Activated CD4-positive, alpha-beta memory T cell treated with anti-CD3 and anti-CD28 coated beads, Interleukin-2, amount 10 ng/mL, durations not matched to agents 7 days and 5 days (primary cell): ENCODE results near the gene TMED8. TPM values are rescaled to one million over a fixed set of nuclear protein-coding genes. Genes with fewer than 3 reads are reported as not detected.
"Not testable (repeated sequence)": the region's sequence is repeated elsewhere in the genome, so short reads cannot be mapped to it uniquely, and the experiment has no call there.

Experiments used
- CTCF ChIA-PET: fragments of 350-600 bp; sonication (Branson Sonifier 250); formaldehyde crosslinking; loops from one replicate; lab custom pipeline; 2021; ENCODE audit warnings: antibody characterized with exemption, inconsistent platforms; lab: Charles Lee
- POLR2A ChIA-PET: fragments of 350-600 bp; sonication (Branson Sonifier 250); formaldehyde crosslinking; loops from one replicate; lab custom pipeline; 2021; ENCODE audit warnings: antibody characterized with exemption; lab: Charles Lee
- DNase-seq: peaks from one replicate; pipeline ENCODE4 v3.0.0-alpha.2; 2020
- H3K27ac Mint-ChIP-seq: one replicate; pipeline ENCODE4 v1.8.0; 2021; ENCODE audit warnings: mild to moderate bottlenecking, mixed read lengths
- H3K27me3 Mint-ChIP-seq: one replicate; pipeline ENCODE4 v1.8.0; 2021; ENCODE audit warnings: mixed read lengths
- H3K36me3 Mint-ChIP-seq: one replicate; pipeline ENCODE4 v1.8.0; 2021; ENCODE audit warnings: low read depth, mixed read lengths
- H3K4me1 Mint-ChIP-seq: one replicate; pipeline ENCODE4 v1.8.0; 2021; ENCODE audit warnings: mixed read lengths
- H3K4me3 Mint-ChIP-seq: one replicate; pipeline ENCODE4 v1.8.0; 2021; ENCODE audit warnings: mild to moderate bottlenecking, mixed read lengths
- H3K9me3 Mint-ChIP-seq: one replicate; pipeline ENCODE4 v1.8.0; 2021; ENCODE audit warnings: mixed read lengths
- total RNA-seq, 2 experiments: library from RNA; stranded (reverse); gene quantifications; one replicate each; pipeline ENCODE4 v1.2.3, GENCODE V29; 2021

TMED8 gene
- total RNA-seq, 2 experiments from 2014 or later: 21.2 to 22.2 TPM

DNA sequence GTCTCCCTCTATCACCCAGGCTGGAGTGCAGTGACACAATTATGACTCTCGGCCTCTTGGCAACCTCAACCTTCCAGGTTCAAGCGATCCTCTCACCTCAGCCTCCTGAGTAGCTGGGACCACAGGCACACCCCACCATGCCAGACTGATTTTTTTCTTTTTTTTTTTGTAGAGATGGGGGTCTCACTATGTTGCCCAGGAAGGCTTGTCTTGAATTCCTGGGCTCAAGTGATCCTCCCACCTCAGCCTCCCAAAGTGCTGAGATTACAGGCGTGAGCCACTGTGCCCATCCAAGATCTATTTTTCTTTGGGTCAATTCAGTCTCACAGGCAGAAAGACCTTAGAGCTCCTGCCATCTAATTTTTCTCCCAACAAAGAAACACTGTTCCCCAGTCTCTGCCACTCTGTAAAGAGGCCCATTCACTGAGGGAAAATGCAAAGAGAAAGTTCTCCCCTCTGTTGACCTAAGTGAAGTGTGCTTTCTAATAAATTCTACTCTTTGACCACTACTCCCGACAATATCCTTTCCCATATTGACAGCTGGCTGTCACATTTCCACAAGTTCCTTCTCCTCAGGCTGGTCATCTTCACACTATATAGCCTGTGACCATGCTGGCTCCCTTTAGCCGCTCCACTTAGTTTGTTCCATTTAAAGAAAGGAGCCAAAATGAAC is 23.3 kb downstream of the TMED8 start:
- Mint-ChIP-seq H3K27ac (no peak overlapping the region), H3K4me3 (no peak overlapping the region), H3K9me3 (no peaks in the 10 kb centered on the region), H3K4me1 (no peaks in the 10 kb centered on the region), H3K27me3 (no peaks in the 10 kb centered on the region), H3K36me3 (peaks cover 13% of the 10 kb centered on the region)
- POLR2A ChIA-PET: no interaction called here
- no peak for DNase-seq
- CTCF ChIA-PET: interaction anchor here (0.8 kb wide), 1 partner anchor 23 kb away, joined by 3 read pairs; the partner anchor contains the start of genes SAMD15 and TMED8

DNA sequence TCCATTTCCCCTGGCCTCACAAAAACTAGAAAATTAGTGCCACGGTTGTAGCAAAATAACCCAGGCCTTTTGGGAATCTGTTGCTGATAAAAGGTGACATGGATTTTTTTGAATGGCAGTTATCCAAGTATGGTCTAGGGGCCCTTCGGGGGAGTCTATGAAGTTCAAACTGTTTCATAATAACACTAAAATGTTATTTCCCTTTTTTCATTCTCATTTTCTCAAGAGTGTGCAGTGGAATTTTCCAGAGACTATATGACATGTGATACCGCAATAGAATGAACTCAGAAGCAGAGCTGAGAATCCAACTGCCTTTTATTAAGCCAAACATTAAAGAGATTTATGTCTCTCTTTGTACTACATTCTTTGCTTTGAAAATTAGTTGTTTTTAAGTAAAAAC is 29.1 kb downstream of the TMED8 start:
- Mint-ChIP-seq H3K27me3 (no peaks in the 10 kb centered on the region), H3K36me3 (peaks cover 19% of the 10 kb centered on the region), H3K4me3 (no peak overlapping the region), H3K9me3 (no peaks in the 10 kb centered on the region), H3K4me1 (no peaks in the 10 kb centered on the region), H3K27ac (no peak overlapping the region)
- POLR2A ChIA-PET: no interaction called here
- DNase-seq: no peak
- CTCF ChIA-PET: no interaction called here

DNA sequence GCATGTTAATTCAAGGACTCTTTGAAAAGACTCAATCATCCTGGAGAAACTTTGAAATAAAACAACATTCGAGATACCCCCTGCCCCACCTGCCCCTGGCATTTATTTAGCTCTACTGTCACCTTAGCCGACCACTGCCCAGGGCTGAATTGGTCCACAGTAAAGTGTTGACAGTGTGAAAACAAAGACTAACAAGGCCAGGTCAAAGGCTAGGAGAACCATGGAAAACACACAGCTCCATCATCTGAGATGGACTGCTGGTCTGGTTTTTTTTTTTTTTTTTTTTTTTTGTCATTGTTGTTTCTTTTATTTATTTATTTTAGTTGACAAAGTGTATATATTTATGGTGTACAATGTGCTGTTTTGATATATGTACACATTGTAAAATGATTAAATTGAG is 30.4 kb downstream of the TMED8 start:
- ChIA-PET POLR2A (no interaction called here), CTCF (no interaction called here)
- Mint-ChIP-seq H3K36me3 (peaks cover 19% of the 10 kb centered on the region), H3K27me3 (no peaks in the 10 kb centered on the region), H3K4me3 (no peak overlapping the region), H3K4me1 (no peaks in the 10 kb centered on the region), H3K9me3 (no peaks in the 10 kb centered on the region), H3K27ac (no peak overlapping the region)
- DNase-seq: no peak

GRCh38 chr14:77344377-77344996 is 32.4 kb downstream of the TMED8 start:
- no peak for DNase-seq
- Mint-ChIP-seq H3K27ac (no peak overlapping the region), H3K36me3 (peaks cover 15% of the 10 kb centered on the region), H3K4me3 (no peak overlapping the region), H3K27me3 (no peaks in the 10 kb centered on the region), H3K4me1 (no peaks in the 10 kb centered on the region), H3K9me3 (no peaks in the 10 kb centered on the region)
- CTCF ChIA-PET: no interaction called here
- POLR2A ChIA-PET: interaction anchor here (0.6 to 1.2 kb wide), 2 partner anchors 12 to 38 kb away, joined by 3 read pairs; no protein-coding TSS in a partner anchor

DNA sequence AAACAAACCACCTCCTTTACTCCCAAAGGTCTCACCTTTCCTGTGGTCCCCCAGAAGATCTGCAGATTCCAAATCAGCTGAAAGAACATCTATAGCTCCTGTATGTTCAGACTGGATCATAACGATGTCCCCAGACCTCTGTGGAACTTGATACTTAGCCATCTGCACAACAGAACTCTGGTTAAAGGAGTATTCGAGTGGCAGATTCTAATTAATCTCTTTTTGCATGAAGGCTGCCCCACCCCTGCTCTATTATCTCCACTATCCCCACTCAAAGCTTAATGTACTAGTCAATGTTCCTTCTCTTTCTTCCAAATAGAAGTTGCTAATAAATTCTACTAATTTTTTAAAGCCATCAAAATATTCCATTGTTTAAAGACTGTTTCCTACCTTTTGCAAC is 33.2 kb downstream of the TMED8 start:
- peaks cover 6% of the 10 kb centered on the region for H3K4me1 Mint-ChIP-seq
- ChIA-PET POLR2A (interaction anchor here (0.6 kb wide), 1 partner anchor 39 kb away, joined by 3 read pairs; no protein-coding TSS in a partner anchor), CTCF (interaction anchor here (0.7 kb wide), 1 partner anchor 1242 kb away, joined by 3 read pairs; no protein-coding TSS in a partner anchor)
- H3K27me3 Mint-ChIP-seq: no peaks in the 10 kb centered on the region
- no peak for DNase-seq
- H3K36me3 Mint-ChIP-seq: peaks cover 18% of the 10 kb centered on the region
- no peak overlapping the region for H3K27ac Mint-ChIP-seq
- H3K9me3 Mint-ChIP-seq: no peaks in the 10 kb centered on the region
- H3K4me3 Mint-ChIP-seq: no peak overlapping the region

DNA sequence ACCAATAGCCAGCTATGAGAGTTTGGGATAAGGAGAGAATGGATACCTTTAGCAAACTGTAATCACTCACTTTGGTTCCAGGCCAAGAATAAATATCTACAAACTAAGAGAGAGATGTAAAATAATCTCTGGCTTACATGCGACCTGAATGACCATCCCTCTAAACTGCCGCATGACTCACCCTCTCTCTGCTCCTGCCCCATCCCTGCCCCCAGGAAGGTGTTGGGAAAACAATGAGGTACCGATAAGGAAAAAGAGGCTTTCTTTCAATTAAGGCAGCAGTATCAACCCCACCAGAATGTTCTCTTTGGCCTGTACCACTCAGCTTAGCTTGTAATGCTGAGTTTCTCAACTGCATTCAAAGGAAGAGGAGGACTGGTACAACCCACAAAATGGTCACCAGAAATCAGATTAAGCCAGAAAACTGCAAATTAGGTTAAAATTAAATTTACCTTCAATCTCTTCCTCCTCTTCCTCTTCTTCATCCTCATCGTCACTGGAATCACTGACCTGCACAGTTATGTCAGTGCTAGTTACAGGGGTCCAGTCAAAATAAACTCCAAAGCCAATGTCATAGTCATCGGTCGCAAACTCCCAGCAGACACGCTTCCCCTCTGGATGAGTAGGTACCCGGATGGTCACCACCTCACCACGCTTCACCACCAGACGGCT is 34.0 kb downstream of the TMED8 start:
- POLR2A ChIA-PET: no interaction called here
- Mint-ChIP-seq H3K9me3 (no peaks in the 10 kb centered on the region), H3K4me3 (no peak overlapping the region), H3K4me1 (peaks cover 6% of the 10 kb centered on the region), H3K27ac (no peak overlapping the region), H3K36me3 (peaks cover 18% of the 10 kb centered on the region), H3K27me3 (no peaks in the 10 kb centered on the region)
- no peak for DNase-seq
- CTCF ChIA-PET: no interaction called here

DNA sequence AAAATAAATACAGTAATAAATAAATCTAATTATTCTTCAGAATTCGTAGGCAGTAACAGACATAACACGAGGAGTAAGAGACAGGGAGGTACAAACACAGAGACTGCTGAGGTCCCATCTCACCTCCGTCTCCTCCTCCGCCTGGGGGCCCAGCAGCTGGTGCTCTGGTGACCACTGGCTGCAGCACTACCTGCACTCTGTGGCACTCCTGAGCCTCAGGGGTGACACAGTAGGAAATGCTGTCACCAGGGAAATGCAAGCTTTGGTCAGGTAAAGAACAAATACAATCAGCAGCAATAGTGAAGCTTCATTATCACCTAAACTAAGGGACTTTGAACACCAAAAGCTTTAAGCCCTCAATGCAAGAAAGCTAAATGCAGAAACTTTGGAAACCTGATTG is 36.5 kb downstream of the TMED8 start:
- Mint-ChIP-seq H3K27ac (no peak overlapping the region), H3K4me3 (no peak overlapping the region), H3K9me3 (no peaks in the 10 kb centered on the region), H3K27me3 (no peaks in the 10 kb centered on the region), H3K36me3 (peaks cover 18% of the 10 kb centered on the region), H3K4me1 (peaks cover 6% of the 10 kb centered on the region)
- ChIA-PET CTCF (no interaction called here), POLR2A (interaction anchor here (1.2 kb wide), 1 partner anchor 25 kb away, joined by 3 read pairs; no protein-coding TSS in a partner anchor)
- no peak for DNase-seq

- CTCF ChIA-PET: interaction anchor here (1.1 kb wide), 1 partner anchor 24 kb away, joined by 4 read pairs; no protein-coding TSS in a partner anchor
- peak overlapping the region; percentile 9 for H3K27ac Mint-ChIP-seq
- H3K9me3 Mint-ChIP-seq: no peaks in the 10 kb centered on the region
- peaks cover 6% of the 10 kb centered on the region for H3K4me1 Mint-ChIP-seq
- POLR2A ChIA-PET: no interaction called here
- H3K4me3 Mint-ChIP-seq: no peak overlapping the region
- H3K27me3 Mint-ChIP-seq: no peaks in the 10 kb centered on the region
- peaks cover 18% of the 10 kb centered on the region for H3K36me3 Mint-ChIP-seq
- no peak for DNase-seq
These were observed 37.5 kb downstream of the TMED8 start for GRCh38 chr14:77339407-77339806.

GRCh38 chr14:77338302-77338701 is 38.6 kb downstream of the TMED8 start:
- POLR2A ChIA-PET: no interaction called here
- Mint-ChIP-seq H3K27me3 (no peaks in the 10 kb centered on the region), H3K4me3 (no peak overlapping the region), H3K9me3 (no peaks in the 10 kb centered on the region), H3K4me1 (peaks cover 6% of the 10 kb centered on the region), H3K36me3 (peaks cover 15% of the 10 kb centered on the region), H3K27ac (no peak overlapping the region)
- no peak for DNase-seq
- CTCF ChIA-PET: no interaction called here

DNA sequence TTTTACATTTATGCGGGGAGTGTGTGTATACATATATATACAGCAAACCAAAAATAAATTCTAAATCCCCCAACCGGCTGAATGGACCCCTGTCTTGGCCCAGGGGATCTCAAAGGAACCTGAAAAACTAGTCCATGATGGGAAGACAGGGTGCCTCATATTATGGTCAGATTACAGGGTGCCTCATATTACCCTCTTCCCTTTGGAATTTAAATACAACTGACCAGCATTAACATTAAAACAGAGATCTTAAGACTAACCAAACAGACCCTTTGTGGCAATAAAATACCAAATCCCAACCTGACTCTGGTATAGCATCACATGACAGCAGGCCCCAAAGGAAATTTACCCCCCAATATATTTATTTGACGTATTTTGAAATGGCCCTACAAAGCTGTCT is 39.0 kb downstream of the TMED8 start:
- H3K9me3 Mint-ChIP-seq: no peaks in the 10 kb centered on the region
- H3K4me1 Mint-ChIP-seq: peaks cover 6% of the 10 kb centered on the region
- ChIA-PET CTCF (no interaction called here), POLR2A (no interaction called here)
- peaks cover 12% of the 10 kb centered on the region for H3K36me3 Mint-ChIP-seq
- H3K27ac Mint-ChIP-seq: no peak overlapping the region
- H3K4me3 Mint-ChIP-seq: no peak overlapping the region
- H3K27me3 Mint-ChIP-seq: no peaks in the 10 kb centered on the region
- DNase-seq: no peak

DNA sequence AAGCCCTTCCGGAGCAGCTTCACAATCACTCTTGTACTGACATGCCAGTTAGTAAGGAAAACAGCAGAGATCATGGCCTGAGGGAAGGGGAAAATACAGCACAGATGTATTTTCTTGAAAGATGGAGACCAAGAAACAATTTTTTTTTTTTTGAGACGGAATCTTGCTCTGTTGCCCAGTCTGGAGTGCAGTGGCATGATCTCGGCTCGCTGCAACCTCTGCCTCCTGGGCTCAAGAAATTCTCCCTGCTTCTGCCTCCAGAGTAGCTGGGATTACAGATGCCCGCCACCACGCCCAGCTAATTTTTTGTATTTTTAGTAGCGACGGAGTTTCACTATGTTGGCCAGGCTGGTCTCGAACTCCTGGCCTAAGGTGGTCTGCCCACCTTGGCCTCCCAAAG is 39.6 kb downstream of the TMED8 start:
- CTCF ChIA-PET, H3K27ac Mint-ChIP-seq, H3K27me3 Mint-ChIP-seq, DNase-seq, H3K4me3 Mint-ChIP-seq, H3K9me3 Mint-ChIP-seq, POLR2A ChIA-PET, H3K4me1 Mint-ChIP-seq: not testable (repeated sequence)
- peaks cover 12% of the 10 kb centered on the region for H3K36me3 Mint-ChIP-seq

DNA sequence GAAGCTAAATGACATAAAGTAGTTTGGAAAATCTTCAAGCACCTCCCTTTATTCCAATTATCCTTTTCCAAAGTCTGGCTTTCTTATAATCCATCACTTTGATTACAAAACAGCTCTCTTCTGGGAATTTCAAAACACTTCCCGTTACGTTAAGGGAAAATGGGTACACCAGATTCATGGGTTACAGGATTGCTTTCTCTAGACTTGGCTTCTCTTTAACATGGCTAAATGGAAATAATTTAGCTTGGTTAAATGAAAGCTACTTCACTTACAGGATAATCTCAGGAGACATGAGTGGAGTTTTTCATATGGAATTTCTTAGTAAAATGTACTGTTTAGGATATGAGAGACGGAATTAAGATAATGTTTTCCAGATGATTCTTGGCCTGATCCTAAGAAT is 41.3 kb downstream of the TMED8 start:
- no peaks in the 10 kb centered on the region for H3K9me3 Mint-ChIP-seq
- POLR2A ChIA-PET: no interaction called here
- H3K27me3 Mint-ChIP-seq: no peaks in the 10 kb centered on the region
- DNase-seq: no peak
- peaks cover 6% of the 10 kb centered on the region for H3K36me3 Mint-ChIP-seq
- CTCF ChIA-PET: interaction anchor here (1.1 kb wide), 1 partner anchor 20 kb away, joined by 3 read pairs; no protein-coding TSS in a partner anchor
- H3K4me3 Mint-ChIP-seq: no peak overlapping the region
- H3K4me1 Mint-ChIP-seq: peaks cover 6% of the 10 kb centered on the region
- H3K27ac Mint-ChIP-seq: no peak overlapping the region

DNA sequence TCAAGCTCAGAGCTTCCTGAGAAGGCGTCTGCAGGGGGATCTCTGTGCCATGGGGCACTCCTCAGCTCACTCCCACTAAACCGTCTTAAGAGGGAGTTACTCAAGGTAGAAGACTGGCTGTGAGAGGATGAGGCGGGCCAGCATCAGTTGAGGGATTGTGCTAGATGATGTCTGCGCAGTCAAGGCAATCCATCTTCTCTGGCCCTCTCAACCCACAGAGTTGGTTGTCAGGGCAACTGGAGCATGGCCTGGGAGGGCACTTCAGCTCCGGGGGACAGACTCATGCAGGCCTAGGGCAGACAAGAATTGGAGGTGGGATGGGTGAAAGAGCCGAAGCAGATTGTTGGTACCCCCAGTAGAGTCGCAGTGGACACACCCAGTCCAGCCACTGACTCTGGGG is 47.0 kb downstream of the TMED8 start:
- Mint-ChIP-seq H3K4me1 (no peaks in the 10 kb centered on the region), H3K27me3 (no peaks in the 10 kb centered on the region), H3K36me3 (no peaks in the 10 kb centered on the region), H3K9me3 (no peaks in the 10 kb centered on the region), H3K27ac (no peak overlapping the region), H3K4me3 (no peak overlapping the region)
- no peak for DNase-seq
- CTCF ChIA-PET: no interaction called here
- POLR2A ChIA-PET: interaction anchor here (0.7 to 2.0 kb wide), 2 partner anchors 9 to 279 kb away, joined by 3 to 9 read pairs; partner anchors contain the start of genes GSTZ1 and POMT2
